Iris pigment epithelial cell (primary cell): ENCODE measurements around the gene PITHD1.
"Not testable (repeated sequence)": the region's sequence is repeated elsewhere in the genome, so short reads cannot be mapped to it uniquely, and the experiment has no call there.

Experiments
- DNase-seq: peaks from one replicate; pipeline ENCODE4 v3.0.0-alpha.2; 2011; ENCODE audit warnings: low read depth

Gene PITHD1

GRCh38 chr1:23777979-23778814 is at the start of gene PITHD1:
Gene PITHD1 (plus strand): TSS chr1:23778418. CDS start chr1:23778516, 98 bp downstream.
- peak; percentile 89 for DNase-seq

- peak; percentile 53 for DNase-seq
These were observed 45.6 kb upstream of the PITHD1 start for GRCh38 chr1:23732363-23733224.

- not testable (repeated sequence) for DNase-seq
These were observed 44.9 kb upstream of the PITHD1 start for GRCh38 chr1:23733281-23733680.

- no peak for DNase-seq
These were observed 41.6 kb upstream of the PITHD1 start for GRCh38 chr1:23736437-23737134.

- no peak for DNase-seq
These were observed 36.6 kb upstream of the PITHD1 start for GRCh38 chr1:23741609-23742008.

DNA sequence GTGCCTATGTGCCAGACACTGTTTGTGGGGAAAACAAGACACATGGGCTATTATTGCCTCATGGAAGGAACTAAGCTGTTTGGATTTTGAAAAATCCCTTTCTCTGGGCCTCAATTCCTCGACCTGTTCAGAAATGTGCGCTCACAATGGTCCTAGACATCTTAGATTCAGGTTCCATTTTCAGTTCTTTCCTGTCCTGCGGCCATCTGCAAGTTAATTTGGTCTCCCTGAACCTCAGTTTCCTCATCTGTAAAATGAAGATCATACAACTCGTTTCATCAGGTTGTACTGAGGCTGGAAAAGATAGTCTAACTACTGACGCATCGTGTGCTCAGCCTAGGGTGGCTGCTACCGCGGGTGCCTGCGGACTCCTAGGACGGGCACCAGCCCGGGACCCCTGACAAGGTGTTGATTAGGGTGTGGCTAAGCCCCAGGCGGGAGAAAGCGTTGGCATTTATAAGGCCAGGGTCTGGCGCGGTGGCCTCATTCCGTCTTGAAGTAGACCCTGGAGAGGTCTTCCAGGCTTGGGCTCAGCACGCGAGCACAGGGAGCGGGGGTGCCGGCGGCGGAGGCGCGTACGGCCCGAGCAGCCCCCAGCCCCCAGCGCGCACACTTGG is 35.4 kb upstream of the PITHD1 start:
- no peak for DNase-seq

DNA sequence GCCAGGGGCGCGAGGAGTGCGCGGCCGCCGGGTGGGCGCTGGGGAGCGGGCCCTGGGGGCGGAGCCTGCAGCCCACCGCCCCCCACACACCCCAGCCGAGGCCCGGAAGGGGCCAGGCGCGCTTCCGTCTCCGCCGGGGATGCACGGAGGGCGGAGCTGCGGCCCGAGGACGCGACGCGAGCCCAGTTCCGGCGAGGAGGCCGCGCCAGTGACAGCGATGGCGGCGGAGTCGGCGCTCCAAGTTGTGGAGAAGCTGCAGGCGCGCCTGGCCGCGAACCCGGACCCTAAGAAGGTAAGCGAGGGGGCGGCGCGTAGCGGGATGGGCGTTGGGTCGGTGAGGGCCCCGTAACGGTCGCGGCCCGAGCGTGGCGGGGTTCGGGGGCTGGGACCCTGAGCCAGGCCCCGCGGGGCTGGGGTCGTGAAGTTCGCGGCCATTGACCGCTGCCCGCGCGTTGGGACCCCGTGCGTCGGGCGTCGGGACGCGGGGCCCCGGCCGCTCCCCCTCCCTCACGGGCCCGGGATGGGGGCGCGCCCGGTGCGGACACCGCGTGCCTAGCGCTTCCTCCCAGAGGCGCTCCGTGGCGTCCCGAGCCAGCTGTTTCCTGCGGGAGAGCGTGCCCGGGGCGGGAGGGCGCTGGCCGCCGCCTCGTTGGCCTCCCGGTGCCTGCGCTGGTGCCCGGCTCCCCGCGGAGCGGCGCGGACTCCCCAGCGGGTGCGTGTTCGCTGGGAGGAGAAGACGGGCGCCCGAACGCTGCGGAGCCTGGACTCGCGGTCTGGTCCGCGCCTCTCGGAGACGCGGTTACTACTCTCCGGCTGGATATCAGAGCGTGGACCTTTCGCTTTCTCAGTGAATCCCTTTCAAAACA is 34.7 kb upstream of the PITHD1 start, which contains the start of gene ELOA:
ELOA (plus strand) TSS at position 185 of the 866 bp plus-strand sequence; CDS start at position 218, 33 bp downstream.
- DNase-seq: peak; percentile 59

DNA sequence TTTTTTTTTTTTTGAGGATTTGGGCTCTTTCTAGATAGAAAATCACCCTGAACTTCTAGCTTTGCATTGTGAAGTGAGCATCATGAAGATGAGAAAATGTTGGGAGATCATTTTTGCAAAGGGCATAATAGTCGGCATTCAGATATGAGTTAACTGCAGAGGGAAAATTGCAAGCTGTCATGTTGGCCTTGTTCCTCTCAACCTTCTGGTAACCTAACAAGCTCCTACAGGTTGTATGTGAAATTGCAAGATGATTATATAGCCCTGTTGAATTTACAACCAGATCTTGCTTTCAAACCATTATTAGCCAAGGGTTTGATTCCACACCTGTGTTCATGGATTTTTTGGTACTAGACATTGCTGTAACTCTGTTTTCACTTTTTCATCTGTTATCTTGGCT is 32.7 kb upstream of the PITHD1 start:
- peak; percentile 59 for DNase-seq

GRCh38 chr1:23748016-23748415 is 30.2 kb upstream of the PITHD1 start:
- peak; percentile 55 for DNase-seq

DNA sequence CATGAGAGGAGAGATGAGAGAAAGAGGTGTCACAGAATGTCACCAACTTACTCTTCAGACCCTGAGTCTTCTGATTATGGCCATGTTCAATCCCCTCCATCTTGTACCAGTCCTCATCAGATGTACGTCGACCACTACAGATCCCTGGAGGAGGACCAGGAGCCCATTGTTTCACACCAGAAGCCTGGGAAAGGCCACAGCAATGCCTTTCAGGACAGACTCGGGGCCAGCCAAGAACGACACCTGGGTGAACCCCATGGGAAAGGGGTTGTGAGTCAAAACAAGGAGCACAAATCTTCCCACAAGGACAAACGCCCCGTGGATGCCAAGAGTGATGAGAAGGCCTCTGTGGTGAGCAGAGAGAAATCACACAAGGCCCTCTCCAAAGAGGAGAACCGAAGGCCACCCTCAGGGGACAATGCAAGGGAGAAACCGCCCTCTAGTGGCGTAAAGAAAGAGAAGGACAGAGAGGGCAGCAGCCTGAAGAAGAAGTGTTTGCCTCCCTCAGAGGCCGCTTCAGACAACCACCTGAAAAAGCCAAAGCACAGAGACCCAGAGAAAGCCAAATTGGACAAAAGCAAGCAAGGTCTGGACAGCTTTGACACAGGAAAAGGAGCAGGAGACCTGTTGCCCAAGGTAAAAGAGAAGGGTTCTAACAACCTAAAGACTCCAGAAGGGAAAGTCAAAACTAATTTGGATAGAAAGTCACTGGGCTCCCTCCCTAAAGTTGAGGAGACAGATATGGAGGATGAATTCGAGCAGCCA is 27.0 kb upstream of the PITHD1 start:
- peak; percentile 61 for DNase-seq

- no peak for DNase-seq
These were observed 26.4 kb upstream of the PITHD1 start for GRCh38 chr1:23751815-23752200.

- DNase-seq: no peak
These were observed 25.3 kb upstream of the PITHD1 start for GRCh38 chr1:23752909-23753308.

DNA sequence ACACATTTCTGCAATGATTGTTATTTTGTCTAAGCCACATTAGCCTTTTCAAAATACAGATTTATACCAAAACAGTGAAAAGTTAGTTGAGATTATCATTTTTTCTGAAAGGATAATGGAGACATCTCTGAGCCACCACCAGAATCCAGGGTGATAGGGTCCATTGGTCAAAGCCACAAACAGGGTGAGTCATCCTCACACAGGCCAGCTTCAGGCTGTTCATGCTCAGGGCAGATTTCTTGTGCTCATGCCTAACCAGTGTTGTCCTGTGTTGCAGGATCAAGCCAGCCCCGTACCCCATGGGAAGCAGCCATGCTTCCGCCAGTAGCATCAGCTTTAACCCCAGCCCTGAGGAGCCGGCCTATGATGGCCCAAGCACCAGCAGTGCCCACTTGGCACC is 21.5 kb upstream of the PITHD1 start:
- DNase-seq: peak; percentile 84

DNA sequence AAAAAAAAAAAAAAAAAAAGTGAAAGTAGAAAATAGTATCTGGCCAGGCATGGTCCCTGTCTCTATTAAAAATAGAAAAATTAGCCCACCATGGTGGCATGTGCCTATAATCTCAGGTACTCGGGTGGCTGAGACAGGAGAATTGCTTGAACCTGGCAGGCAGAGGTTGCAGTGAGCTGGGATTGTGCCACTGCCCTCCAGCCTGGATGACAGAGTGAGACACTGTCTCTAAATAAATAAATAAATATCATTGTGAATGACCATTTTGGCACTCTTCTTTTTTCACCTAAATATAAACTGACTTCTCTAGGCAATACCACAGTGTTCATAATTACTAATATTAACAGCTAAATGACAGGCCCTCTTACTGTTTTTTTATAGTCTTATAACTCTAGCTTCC is 20.4 kb upstream of the PITHD1 start:
- DNase-seq: no peak

DNA sequence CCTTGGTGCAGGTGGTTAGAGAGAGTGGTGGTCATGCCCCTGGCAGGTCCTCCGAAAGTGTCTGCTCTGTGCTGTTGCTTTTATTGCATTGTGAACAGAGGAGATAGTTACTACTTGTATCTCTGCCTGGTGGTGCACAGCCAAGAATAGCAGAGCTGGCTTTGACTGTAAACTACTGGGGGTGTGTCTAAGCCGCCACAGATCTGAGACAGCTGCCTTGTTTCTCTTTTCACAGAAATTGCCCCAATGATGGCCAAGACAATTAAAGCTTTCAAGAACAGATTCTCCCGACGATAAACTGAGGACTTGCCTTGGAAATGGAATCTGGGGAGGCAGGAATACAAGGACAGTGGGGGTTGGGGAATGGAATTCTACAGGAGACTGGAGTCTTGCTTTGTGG is 18.9 kb upstream of the PITHD1 start:
- peak; percentile 49 for DNase-seq

GRCh38 chr1:23763041-23763577 is 15.1 kb upstream of the PITHD1 start:
- no peak for DNase-seq

DNA sequence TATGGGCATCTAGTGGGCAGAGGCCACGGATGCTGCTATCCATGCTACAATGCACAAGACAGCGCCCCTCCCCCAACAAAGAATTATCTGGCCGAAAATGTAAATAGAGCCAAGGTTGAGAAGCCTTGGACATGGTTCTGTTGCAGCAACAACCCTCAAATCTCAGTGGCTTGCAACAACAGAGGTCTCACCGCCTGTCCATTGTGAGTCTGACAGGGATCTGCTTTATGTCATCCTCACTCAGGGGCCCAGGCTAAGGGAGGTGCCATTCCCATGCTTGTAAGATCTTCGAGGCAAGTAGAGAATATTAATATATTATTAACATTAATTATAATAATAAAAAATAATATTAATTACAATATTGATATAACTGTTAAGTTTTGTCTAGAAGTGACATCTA is 9.5 kb upstream of the PITHD1 start:
- DNase-seq: no peak

DNA sequence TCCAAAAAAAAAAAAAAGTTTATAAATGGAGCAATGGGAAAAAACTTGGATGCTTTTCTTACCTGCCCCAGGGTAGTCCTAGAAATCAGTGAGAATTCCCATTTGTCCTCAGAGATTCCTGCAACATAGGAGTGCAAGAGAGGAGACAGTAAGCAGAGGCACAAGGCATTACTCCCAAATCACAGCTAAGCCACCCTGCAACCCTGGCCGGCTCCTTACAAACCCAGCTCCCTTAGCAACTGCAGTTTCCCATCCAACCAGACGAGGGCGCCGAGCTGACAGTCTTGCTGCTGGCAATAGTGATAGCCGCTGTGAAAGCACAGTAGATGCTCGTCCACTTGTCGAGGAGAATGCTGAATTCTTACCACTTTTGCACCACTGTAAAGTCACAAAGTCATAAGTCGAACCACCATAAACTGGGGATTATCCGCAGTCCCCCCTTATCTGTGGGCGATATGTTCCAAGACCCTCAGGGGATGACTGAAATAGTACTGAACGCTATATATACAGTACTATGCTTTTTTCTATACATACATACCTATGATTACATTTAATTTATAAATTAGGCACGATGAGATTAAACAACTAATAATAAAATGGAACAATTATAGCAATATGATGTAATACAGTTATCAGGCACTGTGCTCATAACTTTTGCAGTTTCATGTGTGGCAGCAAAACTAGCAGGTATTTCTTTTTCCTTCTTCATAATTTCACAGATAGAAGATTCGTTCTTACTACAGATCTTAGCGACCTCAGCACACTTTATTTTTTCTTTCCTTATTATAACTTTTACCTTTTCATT is 6.0 kb upstream of the PITHD1 start:
- DNase-seq: peak; percentile 77

- no peak for DNase-seq
These were observed 5.4 kb upstream of the PITHD1 start for GRCh38 chr1:23772854-23773242.
